ENCODE measurements around the gene DZIP1. TPM values are rescaled to one million over a fixed set of nuclear protein-coding genes. Genes with fewer than 3 reads are reported as not detected.

Gene DZIP1
- total and polyA plus RNA-seq, 2 of the 8 experiments (the other 6 are each of a cell fraction or from before 2014, with no cell fraction given) = 7.6 to 24.6 TPM

GRCh38 chr13:95607366-95607765, 37.1 kb downstream of the DZIP1 start:
- Histone ChIP-seq H2AK5ac (ENCODE audit: low read depth, low read length) (no peak overlapping the region), H3K27me3 (replicated peaks in 1 of 4; ENCODE audit: control insufficient read depth in 3 of 4, extremely low read depth in 1 of 4, insufficient read depth in 3 of 4, low read length in 3 of 4) (no peaks in the 10 kb centered on the region), H3K23ac (ENCODE audit: insufficient read length) (no peak overlapping the region), H3K18ac (ENCODE audit: extremely low read depth, low read length) (no peak overlapping the region), H2BK120ac (replicated peaks; ENCODE audit: low read depth, low read length) (no peak overlapping the region), H3K27ac (ENCODE audit: low read depth, low read length) (no peak overlapping the region), H3K14ac (ENCODE audit: insufficient read length) (no peak overlapping the region), H3K4me1 (replicated peaks in 1 of 4; ENCODE audit: control insufficient read depth in 3 of 4, insufficient read depth in 4 of 4, low read length in 3 of 4) (no peaks in the 10 kb centered on the region), H3K56ac (replicated peaks; ENCODE audit: insufficient read length, low read depth, low read length) (no peak overlapping the region), H4K91ac (replicated peaks; ENCODE audit: insufficient read length, low read length) (no peak overlapping the region), H3K4me3 (ENCODE audit: extremely low read depth in 1 of 4, insufficient read depth in 2 of 4, low read depth in 3 of 4, low read length in 4 of 4) (no peak overlapping the region), H2BK20ac (ENCODE audit: low read length) (no peak overlapping the region), H3K79me1 (ENCODE audit: low read depth, low read length) (no peaks in the 10 kb centered on the region), H2BK15ac (ENCODE audit: low read length) (no peak overlapping the region), H2BK5ac (ENCODE audit: low read depth, low read length) (no peak overlapping the region), H3K23me2 (ENCODE audit: low read depth, low read length) (no peaks in the 10 kb centered on the region; the same call in 1 of the 2 replicates), H3K9me3 (ENCODE audit: insufficient read depth in 2 of 2, low read depth in 1 of 2, low read length in 1 of 2) (no peaks in the 10 kb centered on the region), H3K36me3 (ENCODE audit: control insufficient read depth in 2 of 4, insufficient read depth in 4 of 4, low read length in 3 of 4) (peaks cover 4 to 37% (median 8%) of the 10 kb centered on the region in 4 experiments; a peak in 6 of 8 replicates), H2BK12ac (ENCODE audit: low read depth, low read length) (no peak overlapping the region), H4K5ac (ENCODE audit: insufficient read length, low read depth, low read length) (no peak overlapping the region), H3K4me2 (ENCODE audit: insufficient read depth in 1 of 2, low read depth in 2 of 2, low read length in 2 of 2) (no peak overlapping the region), H3K4ac (replicated peaks; ENCODE audit: insufficient read length, low read depth, low read length) (no peak overlapping the region), H2AFZ (ENCODE audit: low read length) (no peak overlapping the region), H3K79me2 (ENCODE audit: control insufficient read depth in 1 of 2, insufficient read depth in 2 of 2, low read length in 2 of 2) (no peaks in the 10 kb centered on the region), H4K20me1 (replicated peaks in 1 of 2; ENCODE audit: control insufficient read depth in 1 of 2, insufficient read depth in 2 of 2, low read length in 2 of 2) (no peaks in the 10 kb centered on the region), H4K8ac (ENCODE audit: extremely low read depth, insufficient read depth, low read length) (no peak overlapping the region), H3K9ac (replicated peaks in 1 of 4; ENCODE audit: extremely low read depth in 1 of 4, low read depth in 3 of 4, low read length in 3 of 4) (no peak overlapping the region)
- FAIRE-seq (no peak), DNase-seq (ENCODE audit: low read depth in 1 of 2, low spot score in 2 of 2) (no peak)
- CTCF ChIA-PET (ENCODE audit: partially characterized antibody) = interaction anchor here (0.6 to 1.5 kb wide), 3 partner anchors 15 to 54 kb away, joined by 3 to 8 read pairs (median 5); no protein-coding TSS in a partner anchor
- WGBS, 2 experiments (ENCODE audit: extremely low coverage in 1 of 2, insufficient coverage in 1 of 2, insufficient read length in 1 of 2, insufficient replicate concordance in 2 of 2, low coverage in 1 of 2, low lambda C conversion rate in 2 of 2, missing lambda C conversion rate in 1 of 2) = 71% methylated on average over 1 of the region's 1 CpG; no CpG with 5 or more reads in 1 of the 2 experiments
- POLR2A ChIA-PET (ENCODE audit: partially characterized antibody) = no interaction called here
- no peak for TF ChIP-seq SIN3A (conservative IDR thresholded peaks at IDR 0.05 in 1 of 2, IDR thresholded peaks at IDR 0.05 in 1 of 2; ENCODE audit: low read depth in 1 of 2, low read length in 2 of 2)
- TF ChIP-seq BRCA1 (IDR thresholded peaks at IDR 0.05; ENCODE audit: low read depth, low read length) = no peak
- TF ChIP-seq SP2 (IDR thresholded peaks at IDR 0.05; ENCODE audit: low read length) = no peak
- no peak for TF ChIP-seq GTF2F1 (IDR thresholded peaks at IDR 0.05; ENCODE audit: borderline replicate concordance, low read depth, low read length)
- no peak for TF ChIP-seq CBX8 (IDR thresholded peaks at IDR 0.05; ENCODE audit: borderline replicate concordance, low read depth, low read length)
- no peak for TF ChIP-seq GABPA (IDR thresholded peaks at IDR 0.05; ENCODE audit: borderline replicate concordance, insufficient read depth, low read length)
- TF ChIP-seq EP300 (IDR thresholded peaks at IDR 0.05; ENCODE audit: borderline replicate concordance in 1 of 2, low read depth in 2 of 2, low read length in 2 of 2) = no peak
- TF ChIP-seq TAF1 (IDR thresholded peaks at IDR 0.05; ENCODE audit: low read depth, low read length) = no peak
- no peak for TF ChIP-seq SP4 (IDR thresholded peaks at IDR 0.05; ENCODE audit: low read length)
- no peak for TF ChIP-seq BCL11A (IDR thresholded peaks at IDR 0.05; ENCODE audit: low read depth in 2 of 2, low read length in 2 of 2)
- TF ChIP-seq PHF8 (conservative IDR thresholded peaks at IDR 0.05; ENCODE audit: low read depth, low read length) = no peak
- no peak for TF ChIP-seq RAD21 (IDR thresholded peaks at IDR 0.05 in 1 of 2, conservative IDR thresholded peaks at IDR 0.05 in 1 of 2; ENCODE audit: low read depth in 2 of 2, low read length in 2 of 2)
- TF ChIP-seq HDAC2 (IDR thresholded peaks at IDR 0.05; ENCODE audit: borderline replicate concordance in 1 of 2, low read depth in 2 of 2, low read length in 2 of 2) = no peak

Data from H1 (cell line).